HG02970 (cell line): ENCODE data around the gene SPEG.

Experiments
- ATAC-seq: cut with Tn5 transposase; IDR thresholded peaks from one replicate; pipeline ENCODE4 v1.9.1; 2021; ENCODE audit warnings: mild to moderate bottlenecking, moderate library complexity, moderate number of reproducible peaks; ENCODE audit not compliant: unreplicated experiment, low FRiP score

SPEG gene

DNA sequence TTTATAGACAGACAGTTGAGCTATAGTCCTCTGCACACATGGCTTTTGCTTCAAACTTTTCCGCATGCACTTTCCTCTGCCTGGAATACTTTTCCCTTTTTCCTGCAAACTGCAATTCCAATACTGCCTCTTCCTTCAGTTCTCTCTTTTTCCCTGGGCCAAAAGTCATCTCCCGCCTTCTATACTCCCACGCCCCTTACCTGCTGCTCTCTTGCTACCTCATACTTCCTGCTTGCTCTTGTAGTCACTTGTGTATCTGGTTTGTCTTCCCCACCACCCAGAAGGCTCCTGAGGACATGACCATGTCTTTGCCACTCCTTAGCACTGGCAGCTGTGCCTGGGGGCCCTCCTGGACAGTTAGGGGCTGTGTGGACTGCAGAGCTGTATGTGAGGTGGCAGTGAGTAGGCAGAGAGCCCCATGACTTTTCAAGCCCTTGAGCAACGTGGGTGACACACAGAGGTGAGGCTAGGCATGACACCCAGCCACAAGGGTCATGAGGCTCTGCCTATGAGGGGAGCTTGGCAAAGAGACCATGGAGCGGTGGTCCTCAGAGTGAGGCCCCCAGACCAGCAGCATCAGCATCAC lies 23.2 kb downstream of the SPEG start:
- ATAC-seq: no peak

DNA sequence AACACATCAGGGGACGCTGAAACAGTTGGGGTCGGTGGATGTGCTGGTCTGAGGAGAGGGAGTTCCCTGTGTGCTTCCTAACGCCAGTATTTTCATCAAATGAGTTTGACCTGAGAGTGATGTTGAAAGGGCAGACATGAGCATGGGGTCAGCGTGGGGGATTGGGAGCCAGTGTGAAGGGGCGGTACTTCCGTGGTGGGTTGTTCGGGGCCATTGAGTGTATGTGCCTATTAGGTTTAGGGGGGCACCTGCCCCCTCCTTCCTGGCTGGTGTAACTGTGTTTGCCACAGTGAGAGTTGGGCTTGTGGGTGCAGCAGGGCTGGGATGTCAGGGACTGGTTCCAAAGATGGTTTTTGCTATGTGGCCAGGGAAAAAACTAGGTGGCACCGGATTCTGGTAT lies 24.4 kb downstream of the SPEG start:
- no peak for ATAC-seq

DNA sequence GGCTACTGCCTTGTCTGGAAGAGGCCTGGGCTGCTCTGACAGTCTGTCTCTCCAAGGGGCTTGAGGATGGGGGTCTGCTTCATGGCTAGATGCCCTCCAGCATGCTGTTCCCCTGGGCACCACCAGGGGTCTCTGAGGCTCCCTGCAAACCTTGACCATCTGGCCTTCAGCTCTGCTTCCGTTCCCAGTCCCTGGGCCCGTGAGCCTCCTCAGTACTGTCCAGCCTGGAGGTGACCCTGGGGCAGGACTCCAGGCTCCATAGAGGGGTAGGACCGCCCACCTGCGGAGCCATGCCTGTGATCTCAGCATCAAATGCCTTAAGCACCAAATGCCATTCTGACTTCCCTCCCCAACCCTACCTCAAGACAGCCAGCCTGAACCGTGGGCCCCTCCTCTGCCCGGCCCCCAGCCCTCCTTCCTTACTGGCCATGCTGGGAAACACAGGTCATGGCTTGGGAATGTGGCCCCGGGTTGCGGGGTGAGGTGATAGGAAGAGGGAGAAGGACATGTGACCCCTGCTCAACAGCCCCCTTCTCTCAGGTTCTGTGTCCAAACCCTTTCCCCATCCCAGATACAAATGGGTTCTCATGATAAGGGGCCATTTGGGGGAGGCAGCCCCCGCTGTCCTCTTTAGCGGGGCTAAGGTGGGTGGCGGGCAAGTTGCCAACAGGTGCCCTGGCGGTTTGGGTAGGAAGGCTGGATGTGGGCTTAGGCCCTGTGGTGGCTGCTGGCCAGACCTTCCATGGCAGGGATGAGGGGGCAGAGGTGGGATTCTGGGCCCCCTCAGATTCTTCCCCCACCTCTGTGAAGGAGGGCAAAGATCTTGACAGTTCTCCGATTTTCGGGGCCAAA lies 25.0 kb downstream of the SPEG start:
- ATAC-seq: peak; percentile 49

DNA sequence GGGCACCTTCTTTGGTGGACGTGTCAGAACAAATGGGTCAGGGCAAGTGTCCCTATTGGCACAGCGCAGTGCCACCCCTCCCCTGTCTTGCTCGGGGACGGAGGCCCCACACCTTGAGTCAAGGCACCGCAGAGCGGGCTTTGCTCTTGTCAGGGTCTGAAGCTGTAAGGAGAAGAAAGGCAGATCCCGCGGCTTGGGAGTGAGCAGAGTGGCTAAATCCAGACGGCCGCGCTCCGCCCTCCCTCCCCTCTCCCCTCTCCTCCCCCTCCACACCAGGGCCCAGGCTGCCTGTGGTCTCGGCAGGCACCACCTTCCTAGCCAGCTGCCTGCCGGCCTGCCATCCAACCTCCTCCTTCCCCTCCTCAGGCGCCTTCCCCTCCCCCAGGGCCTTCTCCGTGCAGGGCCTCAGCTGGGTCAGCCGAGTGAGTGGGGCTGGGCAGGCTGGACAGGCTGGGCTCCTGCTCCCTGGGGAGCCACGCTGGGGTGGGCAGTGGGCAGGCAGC lies 25.8 kb downstream of the SPEG start:
- ATAC-seq: no peak

DNA sequence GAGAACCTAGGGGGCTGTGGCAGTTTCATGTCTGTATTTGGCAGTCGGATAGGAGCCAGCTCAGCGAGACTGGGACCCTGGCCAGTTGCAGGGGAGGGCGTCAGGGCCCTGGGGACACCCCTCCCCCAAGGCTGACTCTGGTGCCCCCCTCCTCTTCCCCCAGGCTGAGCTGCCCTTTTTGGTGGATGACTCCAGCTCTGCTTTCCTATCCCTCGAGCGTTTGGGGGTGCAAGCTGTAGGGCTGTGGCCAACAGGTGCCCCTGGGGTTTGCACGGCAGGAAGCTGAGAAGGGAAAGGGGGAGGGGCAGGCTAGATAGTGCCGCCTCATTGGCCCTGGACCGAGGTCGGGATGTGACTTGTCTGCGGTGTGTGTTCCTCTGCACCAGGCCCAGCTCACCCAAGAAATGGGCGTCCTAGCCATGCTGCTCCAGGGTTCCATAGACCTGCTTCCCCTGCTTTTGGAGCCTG lies 26.4 kb downstream of the SPEG start:
- ATAC-seq: no peak

DNA sequence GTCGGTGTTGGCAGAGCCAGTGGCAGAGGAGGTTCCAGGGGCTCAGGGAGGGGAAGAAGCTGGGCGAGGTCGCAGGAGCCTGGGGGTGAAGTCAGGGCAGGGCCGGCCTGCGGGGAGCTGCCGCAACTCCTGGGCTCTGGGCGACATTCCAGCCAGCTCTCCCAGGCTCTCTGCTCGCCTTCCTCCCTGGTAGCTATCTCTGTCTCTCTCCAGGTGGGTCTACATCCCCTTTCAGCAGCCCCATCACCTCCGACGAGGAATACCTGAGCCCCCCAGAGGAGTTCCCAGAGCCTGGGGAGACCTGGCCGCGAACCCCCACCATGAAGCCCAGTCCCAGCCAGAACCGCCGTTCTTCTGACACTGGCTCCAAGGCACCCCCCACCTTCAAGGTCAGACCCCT lies 27.0 kb downstream of the SPEG start:
- no peak for ATAC-seq

DNA sequence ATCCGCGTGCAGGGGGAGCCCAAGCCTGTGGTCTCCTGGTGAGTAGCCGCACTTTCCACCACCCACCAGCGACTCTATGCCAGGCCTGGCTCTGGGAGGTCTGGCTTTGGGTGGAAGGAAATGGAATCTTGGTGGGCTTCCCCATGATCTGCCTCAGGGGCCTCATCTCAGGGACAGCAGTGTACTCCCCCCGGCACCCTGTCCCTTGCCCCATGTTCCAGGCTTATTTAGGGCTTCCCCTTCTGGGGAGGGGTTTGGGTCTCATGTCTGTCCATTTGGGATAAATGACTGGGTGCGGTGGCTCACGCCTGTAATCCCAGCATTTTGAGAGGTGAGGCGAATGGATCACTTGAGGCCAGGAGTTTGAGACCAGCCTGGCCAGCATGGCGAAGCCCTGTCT lies 27.7 kb downstream of the SPEG start:
- ATAC-seq: no peak

DNA sequence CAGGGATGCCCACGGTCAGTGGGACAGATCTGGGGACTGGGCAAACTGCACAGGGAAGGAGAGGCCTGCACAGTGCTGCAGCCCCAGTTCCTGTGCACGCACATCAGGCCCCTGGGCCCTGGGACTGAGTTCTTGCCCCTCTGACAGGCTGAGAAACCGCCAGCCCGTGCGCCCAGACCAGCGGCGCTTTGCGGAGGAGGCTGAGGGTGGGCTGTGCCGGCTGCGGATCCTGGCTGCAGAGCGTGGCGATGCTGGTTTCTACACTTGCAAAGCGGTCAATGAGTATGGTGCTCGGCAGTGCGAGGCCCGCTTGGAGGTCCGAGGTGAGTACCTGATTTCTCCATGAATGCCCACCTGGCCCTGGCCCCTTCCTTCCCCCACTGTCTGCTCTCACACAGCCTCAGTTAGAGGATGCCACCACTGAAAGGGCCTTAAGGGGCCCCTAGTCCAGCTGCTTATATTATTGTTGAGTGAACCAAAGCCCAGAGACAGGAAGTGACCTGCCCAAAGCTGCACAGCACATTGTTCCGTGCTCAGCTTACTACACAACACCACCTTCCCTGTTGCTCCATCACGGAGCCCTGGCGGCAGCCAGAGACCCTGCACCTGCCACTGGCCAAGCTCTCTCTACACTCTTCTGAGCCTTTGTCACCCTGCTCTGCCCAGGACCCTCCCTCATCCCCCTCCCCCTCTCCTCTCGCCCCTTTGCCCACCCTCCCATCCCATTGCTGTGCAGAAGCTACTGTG lies 29.8 kb downstream of the SPEG start:
- ATAC-seq: no peak

DNA sequence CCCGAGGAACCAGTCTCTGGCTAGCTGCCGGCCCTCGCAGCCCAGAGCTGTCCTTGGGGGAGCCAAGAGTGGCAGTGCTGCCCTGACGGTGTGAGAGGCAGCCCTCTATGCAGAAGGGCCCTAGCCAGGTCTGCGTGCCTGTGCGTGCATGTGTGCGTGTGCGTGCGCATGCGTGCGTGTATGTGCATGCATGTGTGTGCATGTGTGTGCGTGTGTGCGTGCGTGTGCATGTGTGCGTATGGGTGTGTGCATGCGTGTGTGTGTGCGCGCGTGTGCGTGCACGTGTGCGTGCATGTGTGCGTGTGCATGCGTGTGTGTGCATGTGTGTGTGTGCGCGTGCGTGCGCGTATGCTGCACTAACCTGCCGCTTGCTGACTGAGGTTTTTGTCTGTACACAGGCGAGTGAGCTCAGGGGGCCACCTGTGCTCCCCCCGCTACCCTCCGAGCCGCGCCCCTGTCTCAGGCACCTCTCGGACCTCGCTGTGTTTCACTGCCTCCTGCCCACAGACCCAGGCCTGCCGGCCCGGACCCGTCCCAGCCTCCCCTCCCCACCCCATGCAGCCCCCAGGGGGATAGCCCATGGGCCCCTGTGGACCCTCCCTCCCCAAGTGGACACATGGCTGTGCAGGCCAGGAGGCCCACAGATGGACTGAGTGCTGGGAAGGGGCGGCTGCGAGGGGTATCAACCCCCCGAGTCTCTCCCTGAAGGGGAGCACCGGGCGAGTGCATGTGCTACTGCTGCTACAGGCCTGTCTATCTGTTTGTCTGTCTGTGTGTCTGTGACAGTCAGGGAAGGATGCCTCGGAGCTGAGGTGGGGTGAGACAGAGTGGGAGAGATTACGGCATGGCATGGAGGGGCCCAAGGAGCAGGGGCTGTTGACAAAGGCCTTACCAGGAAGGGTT lies 31.3 kb downstream of the SPEG start:
- ATAC-seq: no peak

DNA sequence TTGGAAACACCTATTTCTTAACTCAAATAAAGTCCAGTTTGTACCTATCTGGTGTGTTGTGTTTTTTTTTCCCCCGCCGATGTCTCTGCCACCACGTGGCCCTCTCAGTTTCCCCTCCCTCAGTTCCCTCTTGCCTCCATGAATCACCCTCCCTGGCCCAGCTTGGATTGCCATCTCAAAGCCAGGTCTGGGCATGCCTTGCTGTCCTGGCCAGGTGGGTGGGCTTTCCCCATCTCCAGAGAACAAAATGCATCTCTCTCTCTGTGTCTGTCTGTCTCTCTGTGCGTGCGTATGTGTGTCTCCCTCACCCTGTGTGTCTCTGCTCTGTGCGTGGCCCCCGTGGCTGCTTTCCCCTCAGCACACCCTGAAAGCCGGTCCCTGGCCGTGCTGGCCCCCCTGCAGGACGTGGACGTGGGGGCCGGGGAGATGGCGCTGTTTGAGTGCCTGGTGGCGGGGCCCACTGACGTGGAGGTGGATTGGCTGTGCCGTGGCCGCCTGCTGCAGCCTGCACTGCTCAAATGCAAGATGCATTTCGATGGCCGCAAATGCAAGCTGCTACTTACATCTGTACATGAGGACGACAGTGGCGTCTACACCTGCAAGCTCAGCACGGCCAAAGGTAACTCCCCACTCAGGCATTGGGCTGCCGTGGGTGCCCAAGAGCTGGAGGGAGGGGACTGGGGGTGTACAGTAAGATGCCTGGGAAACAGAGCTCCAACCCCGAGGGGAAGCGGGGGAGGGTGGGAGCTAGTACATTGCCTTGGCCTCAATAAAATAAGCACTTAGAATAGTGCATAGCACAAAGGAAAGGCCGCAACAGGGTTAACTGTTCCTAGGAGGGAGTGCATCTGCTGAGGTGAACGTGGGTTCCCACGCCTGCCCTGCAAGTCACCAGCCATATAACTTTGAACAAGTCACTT lies 32.4 kb downstream of the SPEG start:
- no peak for ATAC-seq

DNA sequence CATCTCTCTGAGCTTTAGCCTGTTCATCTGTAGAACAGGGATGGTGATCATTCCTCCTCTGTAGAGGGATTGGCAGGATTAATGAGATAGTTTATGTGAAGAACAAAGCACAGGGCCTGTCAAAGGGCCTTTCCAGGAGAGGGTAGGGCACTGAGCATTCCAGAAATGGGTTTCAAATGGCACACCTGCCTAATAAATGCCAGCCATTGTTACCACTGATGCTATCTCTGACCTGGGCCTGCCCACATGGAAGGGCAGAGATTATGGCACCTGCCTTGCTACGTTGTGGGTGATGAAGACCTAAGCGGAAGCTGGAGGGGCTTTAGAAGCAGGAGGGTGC lies 33.1 kb downstream of the SPEG start:
- ATAC-seq: no peak

DNA sequence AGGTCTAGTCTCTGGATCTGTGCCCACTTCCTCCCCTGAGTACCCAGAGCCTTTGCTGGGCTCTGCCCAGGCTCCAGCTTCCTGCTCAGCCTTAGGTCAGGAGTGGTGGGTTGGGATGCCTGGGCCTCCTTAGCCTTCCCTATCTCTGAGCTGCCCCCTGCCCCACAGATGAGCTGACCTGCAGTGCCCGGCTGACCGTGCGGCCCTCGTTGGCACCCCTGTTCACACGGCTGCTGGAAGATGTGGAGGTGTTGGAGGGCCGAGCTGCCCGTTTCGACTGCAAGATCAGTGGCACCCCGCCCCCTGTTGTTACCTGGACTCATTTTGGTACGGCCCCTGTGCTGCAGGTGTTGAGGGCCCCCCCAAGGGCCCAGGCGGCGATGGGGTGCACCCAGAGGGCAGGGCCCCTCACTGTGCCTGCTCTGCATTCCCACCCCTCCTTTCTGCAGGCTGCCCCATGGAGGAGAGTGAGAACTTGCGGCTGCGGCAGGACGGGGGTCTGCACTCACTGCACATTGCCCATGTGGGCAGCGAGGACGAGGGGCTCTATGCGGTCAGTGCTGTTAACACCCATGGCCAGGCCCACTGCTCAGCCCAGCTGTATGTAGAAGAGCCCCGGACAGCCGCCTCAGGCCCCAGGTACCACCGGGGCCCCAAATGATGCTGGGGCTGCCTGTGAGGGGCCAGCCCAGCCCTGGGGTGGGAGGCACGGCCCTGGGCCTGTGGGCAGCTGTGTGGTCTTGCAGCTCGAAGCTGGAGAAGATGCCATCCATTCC lies 34.0 kb downstream of the SPEG start:
- ATAC-seq: no peak

DNA sequence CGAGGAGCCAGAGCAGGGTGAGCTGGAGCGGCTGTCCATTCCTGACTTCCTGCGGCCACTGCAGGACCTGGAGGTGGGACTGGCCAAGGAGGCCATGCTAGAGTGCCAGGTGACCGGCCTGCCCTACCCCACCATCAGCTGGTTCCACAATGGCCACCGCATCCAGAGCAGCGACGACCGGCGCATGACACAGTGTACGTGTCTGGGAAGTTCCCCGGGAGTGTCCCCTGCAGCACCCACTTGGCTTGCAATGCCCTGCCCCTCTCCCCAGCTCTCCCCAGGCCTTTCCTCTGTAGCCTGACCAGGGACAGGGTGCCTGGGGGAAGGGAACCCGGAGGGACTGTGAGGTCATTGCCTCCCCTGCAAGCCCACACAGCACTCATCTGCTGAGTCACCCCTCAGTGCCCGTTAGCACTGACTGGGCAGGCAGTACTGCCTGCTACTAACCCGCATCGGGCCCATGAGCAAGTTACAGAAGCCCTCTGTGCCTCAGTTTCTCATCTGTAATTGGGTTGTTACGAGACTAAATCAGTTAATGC lies 34.6 kb downstream of the SPEG start:
- ATAC-seq: no peak

DNA sequence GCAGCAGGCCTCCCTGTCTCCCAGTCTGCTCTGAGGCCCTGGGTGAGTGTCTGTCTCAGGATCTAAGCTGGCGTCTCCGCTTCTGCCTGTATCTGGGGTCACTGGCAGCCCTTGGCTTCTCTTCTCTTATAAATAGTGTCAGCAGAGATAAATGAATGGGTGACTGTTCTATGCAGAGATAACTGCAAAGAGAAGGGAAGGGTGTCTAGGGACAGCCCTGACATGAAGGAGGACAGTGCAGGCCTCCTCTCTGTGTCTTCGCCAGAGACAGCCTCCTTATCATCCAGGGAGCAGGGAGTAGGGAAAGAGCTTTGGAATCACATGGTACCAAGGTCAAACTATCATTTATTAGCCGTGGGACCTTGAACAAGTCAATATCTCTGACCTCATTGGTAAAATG lies 35.8 kb downstream of the SPEG start:
- no peak for ATAC-seq

DNA sequence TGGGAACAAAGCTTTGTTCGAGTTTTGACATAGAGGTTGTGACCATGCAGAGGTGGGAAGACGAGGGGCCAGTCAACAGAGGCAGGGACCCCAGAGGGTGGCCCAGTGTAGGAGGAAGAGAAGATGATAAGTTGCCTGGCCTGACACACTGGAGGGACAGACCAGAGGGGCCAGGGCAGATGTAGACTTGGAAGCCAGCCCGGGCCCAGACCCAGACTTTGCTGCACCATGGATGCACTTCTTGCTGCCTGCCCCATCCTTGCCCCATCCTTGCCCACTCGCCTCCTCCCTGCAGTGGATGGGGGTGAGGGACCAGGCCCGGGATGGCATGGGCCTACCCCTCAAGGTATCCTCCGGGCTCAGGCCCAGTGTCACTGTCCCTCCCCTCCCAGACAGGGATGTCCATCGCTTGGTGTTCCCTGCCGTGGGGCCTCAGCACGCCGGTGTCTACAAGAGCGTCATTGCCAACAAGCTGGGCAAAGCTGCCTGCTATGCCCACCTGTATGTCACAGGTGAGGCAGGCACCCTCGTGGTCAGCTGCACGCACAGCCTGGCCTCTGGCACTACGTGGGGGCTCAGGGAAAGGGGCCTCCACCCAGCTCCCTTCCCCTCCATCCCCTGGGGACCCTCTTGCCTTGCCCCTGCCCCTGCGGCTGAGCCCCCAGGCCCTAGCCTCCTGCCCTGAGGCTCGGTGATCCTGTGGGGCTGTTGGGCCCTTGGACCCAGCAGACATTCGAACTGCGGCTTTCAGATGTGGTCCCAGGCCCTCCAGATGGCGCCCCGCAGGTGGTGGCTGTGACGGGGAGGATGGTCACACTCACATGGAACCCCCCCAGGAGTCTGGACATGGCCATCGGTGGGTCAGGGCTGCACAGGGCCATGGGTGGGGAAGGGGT lies 37.1 kb downstream of the SPEG start:
- no peak for ATAC-seq

DNA sequence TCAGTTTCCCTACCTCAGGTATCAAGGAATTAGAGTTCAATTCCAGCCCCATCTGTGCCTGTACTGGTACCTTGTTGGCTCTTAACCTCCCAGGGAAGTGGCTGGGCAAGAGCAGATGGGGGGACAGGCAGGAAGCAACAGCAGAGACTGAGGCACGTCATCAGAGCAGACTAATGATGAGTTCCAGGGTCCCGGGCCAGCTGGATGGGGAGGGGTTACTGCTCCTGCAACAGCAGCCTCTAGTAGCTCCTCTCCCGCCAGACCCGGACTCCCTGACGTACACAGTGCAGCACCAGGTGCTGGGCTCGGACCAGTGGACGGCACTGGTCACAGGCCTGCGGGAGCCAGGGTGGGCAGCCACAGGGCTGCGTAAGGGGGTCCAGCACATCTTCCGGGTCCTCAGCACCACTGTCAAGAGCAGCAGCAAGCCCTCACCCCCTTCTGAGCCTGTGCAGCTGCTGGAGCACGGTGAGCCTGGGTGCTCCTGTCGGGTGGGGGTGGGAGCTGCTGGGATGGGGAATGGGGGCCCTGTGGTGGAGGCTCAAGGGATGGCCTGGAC lies 38.1 kb downstream of the SPEG start:
- no peak for ATAC-seq

DNA sequence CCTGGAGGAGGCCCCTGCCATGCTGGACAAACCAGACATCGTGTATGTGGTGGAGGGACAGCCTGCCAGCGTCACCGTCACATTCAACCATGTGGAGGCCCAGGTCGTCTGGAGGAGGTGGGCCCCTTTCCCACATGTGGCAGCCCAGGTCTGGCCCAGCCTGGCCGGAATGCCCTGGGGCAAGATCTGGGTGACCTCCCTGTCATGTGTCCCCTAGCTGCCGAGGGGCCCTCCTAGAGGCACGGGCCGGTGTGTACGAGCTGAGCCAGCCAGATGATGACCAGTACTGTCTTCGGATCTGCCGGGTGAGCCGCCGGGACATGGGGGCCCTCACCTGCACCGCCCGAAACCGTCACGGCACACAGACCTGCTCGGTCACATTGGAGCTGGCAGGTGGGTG lies 38.9 kb downstream of the SPEG start:
- ATAC-seq: no peak
